Chondrocyte (in vitro differentiated cells): ENCODE measurements around the gene TAB2. TPM values are rescaled to one million over a fixed set of nuclear protein-coding genes. Genes with fewer than 3 reads are reported as not detected.

Source experiments
- DNase-seq: peaks from one replicate; pipeline ENCODE4 v3.0.0; 2021; ENCODE audit warnings: mixed read lengths, low spot score
- H3K27ac Mint-ChIP-seq: one replicate; pipeline ENCODE4 v1.8.0; 2021; ENCODE audit warnings: mild to moderate bottlenecking, moderate library complexity, mixed read lengths; ENCODE audit not compliant: unreplicated experiment
- H3K27me3 Mint-ChIP-seq: 2 replicates; pipeline ENCODE4 v1.8.0; 2021; ENCODE audit warnings: low read depth, mixed read lengths
- H3K36me3 Mint-ChIP-seq: 2 replicates; pipeline ENCODE4 v1.8.0; 2021; ENCODE audit warnings: low read depth, mixed read lengths
- H3K4me1 Mint-ChIP-seq: 2 replicates; pipeline ENCODE4 v1.8.0; 2021; ENCODE audit warnings: low read depth, mild to moderate bottlenecking, mixed read lengths
- H3K4me3 Mint-ChIP-seq: one replicate; pipeline ENCODE4 v1.8.0; 2021; ENCODE audit warnings: mild to moderate bottlenecking, moderate library complexity, mixed read lengths; ENCODE audit not compliant: unreplicated experiment
- H3K9me3 Mint-ChIP-seq: 2 replicates; pipeline ENCODE4 v1.8.0; 2021; ENCODE audit warnings: low read depth, mixed read lengths
- CTCF ChIP-seq: fragments of 200-600 bp; sonication (generic); IDR thresholded peaks from 2 replicates; pipeline ENCODE4 v1.5.0; 2021; ENCODE audit warnings: antibody characterized with exemption, mild to moderate bottlenecking, moderate library complexity
- total RNA-seq: library from RNA; stranded (reverse); gene quantifications from 3 replicates; pipeline ENCODE4 v1.2.1, GENCODE V29; 2021

The TAB2 gene
- total RNA-seq, 1 donor from 2014 or later: 54.9 TPM

DNA sequence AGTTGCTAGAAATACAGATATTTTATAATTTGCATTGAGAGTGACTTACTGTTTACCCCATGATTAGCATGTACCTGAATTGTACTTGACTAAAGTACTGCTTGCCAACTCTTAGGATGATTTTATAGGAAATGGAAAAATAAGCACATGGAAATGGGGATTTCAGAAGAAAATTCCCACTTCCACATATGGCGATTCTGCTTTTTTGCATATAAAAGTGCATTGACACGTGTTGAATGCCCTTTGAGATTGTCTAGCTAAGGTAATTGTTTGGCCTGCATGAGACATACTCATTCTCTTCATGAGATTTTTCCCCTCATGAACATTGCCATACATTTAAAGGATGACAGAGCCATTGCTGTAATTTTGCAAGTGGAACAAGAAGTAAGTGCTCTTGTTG lies 10.1 kb downstream of the TAB2 start:
- no peak overlapping the region for H3K4me3 Mint-ChIP-seq
- peaks cover 2% of the 10 kb centered on the region for H3K36me3 Mint-ChIP-seq
- no peaks in the 10 kb centered on the region for H3K27me3 Mint-ChIP-seq
- no peaks in the 10 kb centered on the region for H3K9me3 Mint-ChIP-seq
- H3K27ac Mint-ChIP-seq: no peak overlapping the region
- peaks cover 65% of the 10 kb centered on the region for H3K4me1 Mint-ChIP-seq
- no peak for TF ChIP-seq CTCF
- DNase-seq: no peak

DNA sequence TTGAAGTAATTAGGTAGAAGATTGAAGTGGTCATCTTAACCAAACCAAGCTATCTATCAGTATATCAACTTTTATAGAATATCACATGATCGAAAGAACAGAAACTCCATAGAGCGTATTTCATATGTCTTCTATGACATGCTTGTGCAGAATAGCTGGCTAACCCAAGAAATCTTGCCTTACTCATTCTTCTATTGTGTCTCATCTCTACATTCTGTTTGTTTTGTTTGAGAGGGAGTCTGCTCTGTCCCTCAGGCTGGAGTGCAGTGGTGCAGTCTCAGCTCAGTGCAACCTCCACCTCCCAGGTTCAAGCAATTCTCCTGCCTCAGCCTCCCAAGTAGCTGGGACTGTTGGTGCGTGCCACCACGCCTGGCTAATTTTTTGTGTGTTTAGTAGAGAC lies 10.6 kb downstream of the TAB2 start:
- Mint-ChIP-seq H3K27me3 (no peaks in the 10 kb centered on the region), H3K4me1 (peaks cover 65% of the 10 kb centered on the region), H3K4me3 (no peak overlapping the region), H3K36me3 (peaks cover 2% of the 10 kb centered on the region), H3K9me3 (no peaks in the 10 kb centered on the region), H3K27ac (no peak overlapping the region)
- DNase-seq: no peak
- no peak for TF ChIP-seq CTCF

DNA sequence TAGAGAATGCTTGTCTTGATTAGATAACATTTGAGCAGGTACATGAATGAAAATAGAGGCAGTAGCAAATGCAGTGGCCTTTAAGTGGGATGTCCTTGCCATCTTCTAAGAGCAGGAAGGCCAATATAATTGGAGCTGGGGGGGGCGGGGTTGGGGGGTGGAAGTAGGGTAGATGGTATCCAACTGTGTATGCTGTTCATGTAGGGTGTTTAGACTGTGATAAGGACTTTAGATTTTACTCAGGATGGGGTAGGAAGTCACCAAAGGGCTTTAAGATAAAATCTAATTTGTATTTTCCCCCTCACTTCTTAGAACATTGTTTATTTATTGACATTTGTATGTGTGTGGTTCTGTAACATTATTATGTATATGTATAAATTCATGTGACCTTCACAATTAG lies 12.0 kb downstream of the TAB2 start:
- no peak for TF ChIP-seq CTCF
- Mint-ChIP-seq H3K4me1 (peaks cover 68% of the 10 kb centered on the region), H3K27ac (no peak overlapping the region), H3K9me3 (no peaks in the 10 kb centered on the region), H3K27me3 (no peaks in the 10 kb centered on the region), H3K4me3 (no peak overlapping the region), H3K36me3 (peaks cover 2% of the 10 kb centered on the region)
- DNase-seq: no peak

DNA sequence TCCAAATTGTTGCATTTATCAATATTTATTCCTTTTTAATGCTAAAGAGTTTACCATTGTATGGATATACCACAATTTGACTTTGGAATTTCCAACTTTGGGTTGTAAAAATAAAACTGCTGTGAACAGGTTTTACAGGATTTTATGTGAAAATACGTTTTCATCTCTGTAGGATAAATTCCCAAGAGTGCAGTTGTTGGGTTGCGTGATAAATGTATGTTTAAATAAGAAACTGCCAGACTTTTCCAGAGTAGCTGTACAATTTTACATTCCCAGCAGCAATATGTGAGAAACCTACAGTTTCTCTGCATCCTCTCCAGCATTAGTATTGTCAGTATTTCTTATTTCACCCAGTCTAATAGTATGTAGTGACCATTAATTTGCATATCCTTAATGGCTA lies 12.6 kb downstream of the TAB2 start:
- peaks cover 68% of the 10 kb centered on the region for H3K4me1 Mint-ChIP-seq
- no peak overlapping the region for H3K4me3 Mint-ChIP-seq
- H3K27ac Mint-ChIP-seq: no peak overlapping the region
- H3K9me3 Mint-ChIP-seq: no peaks in the 10 kb centered on the region
- DNase-seq: no peak
- no peak for TF ChIP-seq CTCF
- no peaks in the 10 kb centered on the region for H3K27me3 Mint-ChIP-seq
- H3K36me3 Mint-ChIP-seq: peaks cover 2% of the 10 kb centered on the region

DNA sequence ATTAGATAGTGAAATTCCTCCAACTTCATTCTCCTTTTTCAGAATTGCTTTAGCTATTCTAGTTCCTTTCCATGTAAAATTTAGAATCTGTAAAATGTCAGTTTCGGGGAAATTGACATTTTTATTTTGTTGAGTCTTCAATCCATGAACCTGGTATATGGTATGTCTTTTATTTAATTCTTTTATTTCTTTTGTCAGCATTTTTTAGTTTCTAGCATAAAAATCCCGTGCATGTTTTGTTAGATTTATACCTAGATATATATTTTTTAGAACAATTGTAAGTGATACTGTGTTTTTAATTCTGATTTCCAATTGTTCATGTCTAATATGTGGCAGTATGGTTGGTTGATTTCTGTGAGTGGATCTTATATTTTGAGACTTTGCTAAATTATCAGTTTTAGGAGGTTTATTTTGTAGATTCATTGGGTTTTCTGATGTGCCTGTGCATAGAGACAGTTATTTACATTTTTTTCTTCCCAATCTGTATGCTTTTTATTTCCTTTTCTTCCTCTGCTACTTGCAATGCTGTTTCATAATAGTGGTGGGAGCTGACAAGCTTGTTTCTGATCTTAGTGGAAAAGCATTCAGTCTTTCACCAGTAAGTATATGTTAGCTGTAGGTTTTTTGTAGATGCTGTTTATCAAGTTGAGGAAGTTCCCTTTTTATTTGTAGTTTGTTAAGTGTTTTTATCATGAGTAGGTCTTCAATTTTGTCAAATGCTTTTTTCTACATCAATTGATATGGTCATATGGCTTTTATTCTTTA lies 13.7 kb downstream of the TAB2 start:
- Mint-ChIP-seq H3K4me1 (peaks cover 67% of the 10 kb centered on the region), H3K36me3 (peaks cover 2% of the 10 kb centered on the region), H3K27ac (peak overlapping the region; percentile 38), H3K27me3 (no peaks in the 10 kb centered on the region), H3K9me3 (no peaks in the 10 kb centered on the region), H3K4me3 (no peak overlapping the region)
- TF ChIP-seq CTCF: no peak
- no peak for DNase-seq
